ENCODE results near the gene NXNL1. TPM values are rescaled to one million over a fixed set of nuclear protein-coding genes. Genes with fewer than 3 reads are reported as not detected.
A peak's percentile ranks its signal among the peaks of the same experiment; 100 is the strongest.

NXNL1 gene
- total and polyA plus RNA-seq, 2 of the 8 experiments (the other 6 are each of a cell fraction or from before 2014, with no cell fraction given): not detected

GRCh38 chr19:17483605-17484002 lies 22.9 kb upstream of the NXNL1 start:
- H3K4me3 ChIP-seq (ENCODE audit: extremely low read depth in 1 of 4, insufficient read depth in 2 of 4, low read depth in 3 of 4, low read length in 4 of 4): no peak overlapping the region
- H3K27me3 ChIP-seq (replicated peaks in 1 of 4; ENCODE audit: control insufficient read depth in 3 of 4, extremely low read depth in 1 of 4, insufficient read depth in 3 of 4, low read length in 3 of 4): no peaks in the 10 kb centered on the region
- no peak overlapping the region; the same call in 1 of the 2 replicates for H4K8ac ChIP-seq (ENCODE audit: extremely low read depth, insufficient read depth, low read length)
- no peak for DNase-seq (ENCODE audit: low read depth in 1 of 2, low spot score in 2 of 2)
- H3K23me2 ChIP-seq (ENCODE audit: low read depth, low read length): peaks cover 3% of the 10 kb centered on the region
- ChIA-PET CTCF (ENCODE audit: partially characterized antibody) (interaction anchor here (0.5 to 3.0 kb wide), 6 partner anchors 11 to 356 kb away, joined by 3 to 9 read pairs (median 3); no protein-coding TSS in a partner anchor), POLR2A (ENCODE audit: partially characterized antibody) (interaction anchor here (0.5 to 1.0 kb wide), 3 partner anchors 9 to 67 kb away, joined by 3 to 4 read pairs (median 3); partner anchors contain the start of gene PGLS)
- H4K20me1 ChIP-seq (replicated peaks in 1 of 2; ENCODE audit: control insufficient read depth in 1 of 2, insufficient read depth in 2 of 2, low read length in 2 of 2): no peaks in the 10 kb centered on the region
- H3K79me1 ChIP-seq (ENCODE audit: low read depth, low read length): no peaks in the 10 kb centered on the region; the same call in 1 of the 2 replicates
- H2BK20ac ChIP-seq (ENCODE audit: low read length): no peak overlapping the region
- no peak overlapping the region for H2BK5ac ChIP-seq (ENCODE audit: low read depth, low read length)
- H3K79me2 ChIP-seq (ENCODE audit: control insufficient read depth in 1 of 2, insufficient read depth in 2 of 2, low read length in 2 of 2): no peaks in the 10 kb centered on the region
- H3K14ac ChIP-seq (ENCODE audit: insufficient read length): no peak overlapping the region
- FAIRE-seq: no peak
- no peak overlapping the region for H4K5ac ChIP-seq (ENCODE audit: insufficient read length, low read depth, low read length)
- no peak overlapping the region for H4K91ac ChIP-seq (replicated peaks; ENCODE audit: insufficient read length, low read length)
- no peak overlapping the region for H3K18ac ChIP-seq (ENCODE audit: extremely low read depth, low read length)
- no peak overlapping the region for H3K4ac ChIP-seq (replicated peaks; ENCODE audit: insufficient read length, low read depth, low read length)
- no peak overlapping the region for H2BK12ac ChIP-seq (ENCODE audit: low read depth, low read length)
- no peak overlapping the region for H3K23ac ChIP-seq (ENCODE audit: insufficient read length)
- no peak overlapping the region for H2BK120ac ChIP-seq (replicated peaks; ENCODE audit: low read depth, low read length)
- no peak overlapping the region for H2AFZ ChIP-seq (ENCODE audit: low read length)
- no peak overlapping the region for H2BK15ac ChIP-seq (ENCODE audit: low read length)
- TF ChIP-seq KDM1A (IDR thresholded peaks at IDR 0.05; ENCODE audit: borderline replicate concordance, low read length) (peak; percentile 23; the same call in 1 of the 2 replicates), YY1 (IDR thresholded peaks at IDR 0.05; ENCODE audit: low read depth, low read length) (no peak)
- H3K9me3 ChIP-seq (ENCODE audit: insufficient read depth in 2 of 2, low read depth in 1 of 2, low read length in 1 of 2): no peaks in the 10 kb centered on the region
- WGBS, 2 experiments (ENCODE audit: extremely low coverage in 1 of 2, insufficient coverage in 1 of 2, insufficient read length in 1 of 2, insufficient replicate concordance in 2 of 2, low coverage in 1 of 2, low lambda C conversion rate in 2 of 2, missing lambda C conversion rate in 1 of 2): 93% methylated on average over 9 of the region's 10 CpGs; no CpG with 5 or more reads in 1 of the 2 experiments
- H2AK5ac ChIP-seq (ENCODE audit: low read depth, low read length): no peak overlapping the region
- H3K9ac ChIP-seq (replicated peaks in 1 of 4; ENCODE audit: extremely low read depth in 1 of 4, low read depth in 3 of 4, low read length in 3 of 4): no peak overlapping the region
- H3K36me3 ChIP-seq (ENCODE audit: control insufficient read depth in 2 of 4, insufficient read depth in 4 of 4, low read length in 3 of 4): no peaks in the 10 kb centered on the region
- H3K4me2 ChIP-seq (ENCODE audit: insufficient read depth in 1 of 2, low read depth in 2 of 2, low read length in 2 of 2): no peak overlapping the region
- H3K27ac ChIP-seq (ENCODE audit: low read depth, low read length): no peak overlapping the region
- no peak overlapping the region for H3K56ac ChIP-seq (replicated peaks; ENCODE audit: insufficient read length, low read depth, low read length)
- peaks cover 6 to 16% (median 10%) of the 10 kb centered on the region in 4 experiments for H3K4me1 ChIP-seq (replicated peaks in 1 of 4; ENCODE audit: control insufficient read depth in 3 of 4, insufficient read depth in 4 of 4, low read length in 3 of 4)

All from H1 (cell line).